NT2/D1 (cell line): ENCODE measurements around the gene KIF1A.

Experiments used
- SUZ12 ChIP-seq: IDR thresholded peaks from 2 replicates; pipeline ENCODE4 v1.6.1; 2011; ENCODE audit not compliant: insufficient read length, insufficient read depth; ENCODE audit errors: extremely low read depth
- YY1 ChIP-seq: IDR thresholded peaks from 2 replicates; pipeline ENCODE4 v1.6.1; 2011; ENCODE audit not compliant: insufficient read length, insufficient read depth
- ZNF274 ChIP-seq: IDR thresholded peaks from 2 replicates; pipeline ENCODE4 v1.6.1; 2011; ENCODE audit warnings: mild to moderate bottlenecking, low read depth, low read length

GRCh38 chr2:240806006-240806405 is 14.0 kb downstream of the KIF1A start:
- TF ChIP-seq YY1 (no peak), SUZ12 (no peak), ZNF274 (no peak)
